Endothelial cell (in vitro differentiated cells): ENCODE data around the gene PLSCR2. TPM values are rescaled to one million over a fixed set of nuclear protein-coding genes. Genes with fewer than 3 reads are reported as not detected.

Experiments used
- DNase-seq: peaks from one replicate; pipeline ENCODE4 v3.0.0; 2021; ENCODE audit warnings: low spot score
- H3K27ac Mint-ChIP-seq: one replicate; pipeline ENCODE4 v1.8.0; 2021; ENCODE audit warnings: mixed read lengths, inconsistent platforms; ENCODE audit not compliant: unreplicated experiment
- H3K27me3 Mint-ChIP-seq: one replicate; pipeline ENCODE4 v1.8.0; 2021; ENCODE audit warnings: mild to moderate bottlenecking, moderate library complexity, mixed read lengths, inconsistent platforms; ENCODE audit not compliant: unreplicated experiment
- H3K36me3 Mint-ChIP-seq: one replicate; pipeline ENCODE4 v1.8.0; 2021; ENCODE audit warnings: mild to moderate bottlenecking, low read depth, mixed read lengths, inconsistent platforms; ENCODE audit not compliant: unreplicated experiment
- H3K4me1 Mint-ChIP-seq: one replicate; pipeline ENCODE4 v1.8.0; 2021; ENCODE audit warnings: mild to moderate bottlenecking, mixed read lengths, inconsistent platforms; ENCODE audit not compliant: unreplicated experiment
- H3K4me3 Mint-ChIP-seq: one replicate; pipeline ENCODE4 v1.8.0; 2021; ENCODE audit warnings: mild to moderate bottlenecking, mixed read lengths, inconsistent platforms; ENCODE audit not compliant: unreplicated experiment
- H3K9me3 Mint-ChIP-seq: one replicate; pipeline ENCODE4 v1.8.0; 2021; ENCODE audit warnings: mixed read lengths, inconsistent platforms; ENCODE audit not compliant: unreplicated experiment
- CTCF ChIP-seq: fragments of 200-600 bp; sonication (generic); IDR thresholded peaks from one replicate; pipeline ENCODE4 v1.5.0; 2021; ENCODE audit warnings: antibody characterized with exemption; ENCODE audit not compliant: unreplicated experiment
- total RNA-seq: library from RNA; stranded (reverse); fragmentation: NEBNext Ultra II Directional; extraction: Animal tissue kit (Norgen Biotek cat#: 25700); gene quantifications from one replicate; pipeline ENCODE4 v1.2.1, GENCODE V29; 2021; ENCODE audit not compliant: unreplicated experiment

PLSCR2 gene
- total RNA-seq, 1 donor from 2014 or later, result not detected

GRCh38 chr3:146470425-146470990 lies 1.1 kb upstream of the PLSCR2 start:
- no peaks in the 10 kb centered on the region for H3K9me3 Mint-ChIP-seq
- no peak overlapping the region for H3K27ac Mint-ChIP-seq
- no peaks in the 10 kb centered on the region for H3K4me1 Mint-ChIP-seq
- peaks cover 1% of the 10 kb centered on the region for H3K27me3 Mint-ChIP-seq
- H3K36me3 Mint-ChIP-seq, result no peaks in the 10 kb centered on the region
- DNase-seq, result no peak
- no peak for TF ChIP-seq CTCF
- no peak overlapping the region for H3K4me3 Mint-ChIP-seq

- H3K4me3 Mint-ChIP-seq, result no peak overlapping the region
- H3K27me3 Mint-ChIP-seq, result no peaks in the 10 kb centered on the region
Measured at GRCh38 chr3:146468671-146469149, 651 bp downstream of the PLSCR2 start.

GRCh38 chr3:146468234-146468633 lies 1.1 kb downstream of the PLSCR2 start:
- H3K36me3 Mint-ChIP-seq, result no peaks in the 10 kb centered on the region
- H3K4me3 Mint-ChIP-seq, result no peak overlapping the region
- H3K27me3 Mint-ChIP-seq, result no peaks in the 10 kb centered on the region
- no peaks in the 10 kb centered on the region for H3K4me1 Mint-ChIP-seq
- DNase-seq, result no peak
- TF ChIP-seq CTCF, result no peak
- H3K9me3 Mint-ChIP-seq, result no peaks in the 10 kb centered on the region
- no peak overlapping the region for H3K27ac Mint-ChIP-seq

More at GRCh38 chr3:146468671-146469149, 651 bp downstream of the PLSCR2 start:
- H3K27ac Mint-ChIP-seq, result no peak overlapping the region
- DNase-seq, result no peak
- H3K9me3 Mint-ChIP-seq, result no peaks in the 10 kb centered on the region
- H3K36me3 Mint-ChIP-seq, result no peaks in the 10 kb centered on the region
- H3K4me1 Mint-ChIP-seq, result no peaks in the 10 kb centered on the region
- TF ChIP-seq CTCF, result no peak

GRCh38 chr3:146466604-146467003 lies 2.8 kb downstream of the PLSCR2 start:
- no peak overlapping the region for H3K4me3 Mint-ChIP-seq
- H3K36me3 Mint-ChIP-seq, result no peaks in the 10 kb centered on the region
- no peak for DNase-seq
- no peak for TF ChIP-seq CTCF
- no peaks in the 10 kb centered on the region for H3K27me3 Mint-ChIP-seq
- no peaks in the 10 kb centered on the region for H3K4me1 Mint-ChIP-seq
- H3K9me3 Mint-ChIP-seq, result no peaks in the 10 kb centered on the region
- H3K27ac Mint-ChIP-seq, result no peak overlapping the region

GRCh38 chr3:146465693-146466465 lies 3.5 kb downstream of the PLSCR2 start:
- Mint-ChIP-seq H3K36me3 (no peaks in the 10 kb centered on the region), H3K27ac (no peak overlapping the region), H3K9me3 (no peaks in the 10 kb centered on the region), H3K4me1 (no peaks in the 10 kb centered on the region), H3K4me3 (no peak overlapping the region), H3K27me3 (no peaks in the 10 kb centered on the region)
- DNase-seq, result no peak
- no peak for TF ChIP-seq CTCF
